ENCODE data around the gene CCNI. TPM values are rescaled to one million over a fixed set of nuclear protein-coding genes. Genes with fewer than 3 reads are reported as not detected.

Gene CCNI
- total RNA-seq, 1 experiment from 2014 or later: 240 TPM

GRCh38 chr4:77078401-77078800 is 2.6 kb upstream of the CCNI start:
- Histone ChIP-seq H3K9me3 (ENCODE audit: control insufficient read depth, low read depth, low read length) (no peaks in the 10 kb centered on the region), H3K14ac (ENCODE audit: insufficient read depth, low read length) (no peak overlapping the region), H2BK5ac (ENCODE audit: insufficient read length, low read length) (no peak overlapping the region), H2BK20ac (ENCODE audit: low read depth, low read length, poor library complexity, severe bottlenecking) (no peak overlapping the region), H2BK120ac (ENCODE audit: low read depth, low read length, poor library complexity, severe bottlenecking) (no peak overlapping the region), H2BK15ac (ENCODE audit: low read depth, low read length) (no peak overlapping the region), H2BK12ac (ENCODE audit: insufficient read length, low read depth, low read length) (no peak overlapping the region), H3K27ac (ENCODE audit: insufficient read length, low read depth, low read length) (no peak overlapping the region), H3K56ac (ENCODE audit: insufficient read length, low read depth, low read length) (no peak overlapping the region), H3K23ac (ENCODE audit: insufficient read length, low read depth, low read length) (no peak overlapping the region), H3K4me2 (ENCODE audit: insufficient read depth, insufficient read length, low read length) (no peak overlapping the region), H4K20me1 (ENCODE audit: control insufficient read depth, insufficient read depth, insufficient read length) (no peaks in the 10 kb centered on the region), H3K79me2 (ENCODE audit: insufficient read depth, low read length) (peaks cover 16% of the 10 kb centered on the region), H2AFZ (ENCODE audit: low read length) (no peak overlapping the region), H3K79me1 (ENCODE audit: insufficient read depth, low read depth, low read length, poor library complexity, severe bottlenecking) (no peaks in the 10 kb centered on the region), H2AK5ac (ENCODE audit: insufficient read length, low read length) (no peak overlapping the region), H3K27me3 (ENCODE audit: insufficient read depth, low read length) (no peaks in the 10 kb centered on the region; the same call in 1 of the 2 replicates), H3K23me2 (ENCODE audit: insufficient read length, low read depth, low read length, poor library complexity, severe bottlenecking) (peaks cover 12% of the 10 kb centered on the region), H3K4me1 (ENCODE audit: insufficient read depth, low read length) (peaks cover 7% of the 10 kb centered on the region), H3K18ac (ENCODE audit: insufficient read length, low read depth, low read length) (no peak overlapping the region), H3T11ph (ENCODE audit: low read length) (no peak overlapping the region), H3K4ac (ENCODE audit: low read depth, low read length) (no peak overlapping the region), H4K8ac (replicated peaks; ENCODE audit: insufficient read length, low read depth, low read length) (no peak overlapping the region), H3K9ac (ENCODE audit: extremely low read depth, insufficient read length, low read length) (no peak overlapping the region), H4K5ac (ENCODE audit: insufficient read length, low read depth, low read length) (no peak overlapping the region), H4K91ac (ENCODE audit: insufficient read length, low read depth, low read length) (no peak overlapping the region)
- no CpG with 5 or more reads among the region's 2 CpGs for WGBS (ENCODE audit: extremely low coverage, insufficient read length, low lambda C conversion rate)
- no peak overlapping the region for H3K27ac Mint-ChIP-seq
- no peaks in the 10 kb centered on the region; a peak in 1 of 7 replicates for H3K36me3 Mint-ChIP-seq (ENCODE audit: insufficient read depth in 1 of 3, low read depth in 3 of 3)
- no peak for DNase-seq
- peaks cover 0 to 3% of the 10 kb centered on the region in 2 experiments; a peak in 1 of 5 replicates for H3K9me3 Mint-ChIP-seq
- H3K4me1 Mint-ChIP-seq: peaks cover 15 to 21% of the 10 kb centered on the region in 2 experiments
- no peak overlapping the region for H3K4me3 Mint-ChIP-seq
- TF ChIP-seq, protein P1, sequence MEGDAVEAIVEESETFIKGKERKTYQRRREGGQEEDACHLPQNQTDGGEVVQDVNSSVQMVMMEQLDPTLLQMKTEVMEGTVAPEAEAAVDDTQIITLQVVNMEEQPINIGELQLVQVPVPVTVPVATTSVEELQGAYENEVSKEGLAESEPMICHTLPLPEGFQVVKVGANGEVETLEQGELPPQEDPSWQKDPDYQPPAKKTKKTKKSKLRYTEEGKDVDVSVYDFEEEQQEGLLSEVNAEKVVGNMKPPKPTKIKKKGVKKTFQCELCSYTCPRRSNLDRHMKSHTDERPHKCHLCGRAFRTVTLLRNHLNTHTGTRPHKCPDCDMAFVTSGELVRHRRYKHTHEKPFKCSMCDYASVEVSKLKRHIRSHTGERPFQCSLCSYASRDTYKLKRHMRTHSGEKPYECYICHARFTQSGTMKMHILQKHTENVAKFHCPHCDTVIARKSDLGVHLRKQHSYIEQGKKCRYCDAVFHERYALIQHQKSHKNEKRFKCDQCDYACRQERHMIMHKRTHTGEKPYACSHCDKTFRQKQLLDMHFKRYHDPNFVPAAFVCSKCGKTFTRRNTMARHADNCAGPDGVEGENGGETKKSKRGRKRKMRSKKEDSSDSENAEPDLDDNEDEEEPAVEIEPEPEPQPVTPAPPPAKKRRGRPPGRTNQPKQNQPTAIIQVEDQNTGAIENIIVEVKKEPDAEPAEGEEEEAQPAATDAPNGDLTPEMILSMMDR (conservative IDR thresholded peaks at IDR 0.05): no peak
- peaks cover 5% of the 10 kb centered on the region for H3K27me3 Mint-ChIP-seq (ENCODE audit: low read depth)
